Kidney epithelial cell (primary cell): Measurements from ENCODE around the gene ALDH1B1. TPM values are rescaled to one million over a fixed set of nuclear protein-coding genes. Genes with fewer than 3 reads are reported as not detected.
"Not testable (repeated sequence)": the region's sequence is repeated elsewhere in the genome, so short reads cannot be mapped to it uniquely, and the experiment has no call there.

Experiments used
- DNase-seq: peaks from one replicate; pipeline ENCODE4 v3.0.0-alpha.2; 2010; ENCODE audit warnings: low read depth
- H3K27me3 ChIP-seq: 2 replicates; pipeline ENCODE4 v1.6.0; 2011; ENCODE audit warnings: low read length; ENCODE audit not compliant: control insufficient read depth, insufficient read depth
- H3K36me3 ChIP-seq: 2 replicates; pipeline ENCODE4 v1.5.1; 2011; ENCODE audit warnings: low read length; ENCODE audit not compliant: control insufficient read depth, insufficient read depth
- H3K4me3 ChIP-seq: 2 replicates; pipeline ENCODE4 v1.5.1; 2011; ENCODE audit warnings: low read depth, mild to moderate bottlenecking, control low read depth, low read length
- CTCF ChIP-seq: IDR thresholded peaks from 2 replicates; pipeline ENCODE4 v1.5.1; 2011; ENCODE audit warnings: mild to moderate bottlenecking, moderate library complexity, low read length, control low read depth, inconsistent platforms; ENCODE audit not compliant: insufficient read depth, poor library complexity, severe bottlenecking
- total RNA-seq: library from RNA; depleted of rRNA; stranded (reverse); fragments of >200 nt; gene quantifications from 2 replicates; pipeline ENCODE4 v1.2.3, GENCODE V29; 2015

Gene ALDH1B1
- total RNA-seq, 1 donor from 2014 or later = 87.2 TPM

- no peak for DNase-seq
- H3K4me3 ChIP-seq = no peak overlapping the region
- no peak for TF ChIP-seq CTCF
- no peaks in the 10 kb centered on the region for H3K36me3 ChIP-seq
- no peaks in the 10 kb centered on the region for H3K27me3 ChIP-seq
These were observed 16.9 kb upstream of the ALDH1B1 start for GRCh38 chr9:38375572-38375963.

- DNase-seq = no peak
- H3K36me3 ChIP-seq = no peaks in the 10 kb centered on the region
- H3K4me3 ChIP-seq = no peak overlapping the region
- no peak for TF ChIP-seq CTCF
- no peaks in the 10 kb centered on the region for H3K27me3 ChIP-seq
These were observed 16.4 kb upstream of the ALDH1B1 start for GRCh38 chr9:38376021-38376670.

- DNase-seq, H3K36me3 ChIP-seq, H3K27me3 ChIP-seq, H3K4me3 ChIP-seq: not testable (repeated sequence)
These were observed 15.0 kb upstream of the ALDH1B1 start for GRCh38 chr9:38377336-38378083.

- DNase-seq = no peak
- Histone ChIP-seq H3K36me3 (no peaks in the 10 kb centered on the region), H3K4me3 (no peak overlapping the region), H3K27me3 (no peaks in the 10 kb centered on the region)
- TF ChIP-seq CTCF = no peak
These were observed 12.2 kb upstream of the ALDH1B1 start for GRCh38 chr9:38380230-38380871.

GRCh38 chr9:38380872-38381534, 11.5 kb upstream of the ALDH1B1 start:
- TF ChIP-seq CTCF = no peak
- no peak for DNase-seq
- Histone ChIP-seq H3K4me3 (no peak overlapping the region), H3K36me3 (no peaks in the 10 kb centered on the region), H3K27me3 (no peaks in the 10 kb centered on the region)

- no peak for DNase-seq
- TF ChIP-seq CTCF = no peak
- Histone ChIP-seq H3K36me3 (no peaks in the 10 kb centered on the region), H3K4me3 (no peak overlapping the region), H3K27me3 (no peaks in the 10 kb centered on the region)
These were observed 10.4 kb upstream of the ALDH1B1 start for GRCh38 chr9:38382141-38382540.
